Measurements from ENCODE around the gene TCF4.

DNA sequence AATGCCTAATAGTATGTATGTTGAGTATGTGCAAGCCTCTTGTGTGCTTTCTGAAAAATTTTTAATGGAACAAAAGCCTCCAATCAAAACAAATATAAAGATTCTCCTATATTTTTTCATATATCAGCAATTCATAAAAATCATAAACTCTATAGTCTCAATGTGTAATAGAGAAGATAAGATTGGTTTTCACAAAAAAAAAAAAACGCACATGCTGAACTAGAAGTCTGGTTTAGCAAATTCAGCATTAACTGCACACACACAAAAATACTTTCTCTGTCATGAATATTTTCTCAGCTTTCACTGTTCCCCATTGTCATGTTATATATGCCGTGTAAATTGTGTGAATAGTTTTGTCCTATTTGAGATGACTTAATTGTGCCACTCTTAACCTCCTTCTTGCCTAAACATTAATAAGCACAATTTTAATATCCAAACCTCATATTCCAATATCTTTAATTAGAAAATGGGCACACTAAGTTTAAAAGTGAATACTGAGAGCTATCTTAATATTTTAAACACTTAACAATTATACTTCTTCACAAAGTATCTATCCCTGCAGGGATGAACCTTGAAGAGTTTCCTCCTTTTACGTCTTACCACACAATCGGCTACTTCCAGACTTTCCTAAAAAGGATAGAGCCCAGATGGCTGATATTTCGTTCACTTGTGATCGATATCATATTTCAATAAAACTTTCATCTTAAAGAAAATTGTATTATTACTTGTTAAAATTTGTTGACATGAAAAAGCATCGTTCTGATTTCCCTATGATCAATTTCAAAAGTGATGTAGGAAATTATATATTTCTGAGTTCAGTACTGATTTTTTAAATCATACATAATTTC is 242.7 kb downstream of the TCF4 start:
- TF ChIP-seq TEAD4 (IDR thresholded peaks at IDR 0.05; ENCODE audit: borderline replicate concordance, insufficient read depth) (no peak), ELF1 (IDR thresholded peaks at IDR 0.05) (no peak), MXI1 (IDR thresholded peaks at IDR 0.05; ENCODE audit: low read depth, low read length) (no peak), MAX (IDR thresholded peaks at IDR 0.05; ENCODE audit: low read depth) (no peak), USF1 (IDR thresholded peaks at IDR 0.05; ENCODE audit: borderline replicate concordance, low read depth) (no peak), GATA2 (CRISPR knock-in tag; IDR thresholded peaks at IDR 0.05) (no peak), RFX5 (IDR thresholded peaks at IDR 0.05; ENCODE audit: low read length) (no peak), FOXM1 (IDR thresholded peaks at IDR 0.05; ENCODE audit: low read depth) (no peak), ZBTB33 (IDR thresholded peaks at IDR 0.05; ENCODE audit: borderline replicate concordance, low read depth) (no peak), RAD21 (IDR thresholded peaks at IDR 0.05; ENCODE audit: low read length) (no peak), USF2 (IDR thresholded peaks at IDR 0.05; ENCODE audit: borderline replicate concordance, low read depth, low read length) (no peak)
- TF ChIP-seq, protein P1, sequence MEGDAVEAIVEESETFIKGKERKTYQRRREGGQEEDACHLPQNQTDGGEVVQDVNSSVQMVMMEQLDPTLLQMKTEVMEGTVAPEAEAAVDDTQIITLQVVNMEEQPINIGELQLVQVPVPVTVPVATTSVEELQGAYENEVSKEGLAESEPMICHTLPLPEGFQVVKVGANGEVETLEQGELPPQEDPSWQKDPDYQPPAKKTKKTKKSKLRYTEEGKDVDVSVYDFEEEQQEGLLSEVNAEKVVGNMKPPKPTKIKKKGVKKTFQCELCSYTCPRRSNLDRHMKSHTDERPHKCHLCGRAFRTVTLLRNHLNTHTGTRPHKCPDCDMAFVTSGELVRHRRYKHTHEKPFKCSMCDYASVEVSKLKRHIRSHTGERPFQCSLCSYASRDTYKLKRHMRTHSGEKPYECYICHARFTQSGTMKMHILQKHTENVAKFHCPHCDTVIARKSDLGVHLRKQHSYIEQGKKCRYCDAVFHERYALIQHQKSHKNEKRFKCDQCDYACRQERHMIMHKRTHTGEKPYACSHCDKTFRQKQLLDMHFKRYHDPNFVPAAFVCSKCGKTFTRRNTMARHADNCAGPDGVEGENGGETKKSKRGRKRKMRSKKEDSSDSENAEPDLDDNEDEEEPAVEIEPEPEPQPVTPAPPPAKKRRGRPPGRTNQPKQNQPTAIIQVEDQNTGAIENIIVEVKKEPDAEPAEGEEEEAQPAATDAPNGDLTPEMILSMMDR (IDR thresholded peaks at IDR 0.05): no peak
- TF ChIP-seq, protein P2, sequence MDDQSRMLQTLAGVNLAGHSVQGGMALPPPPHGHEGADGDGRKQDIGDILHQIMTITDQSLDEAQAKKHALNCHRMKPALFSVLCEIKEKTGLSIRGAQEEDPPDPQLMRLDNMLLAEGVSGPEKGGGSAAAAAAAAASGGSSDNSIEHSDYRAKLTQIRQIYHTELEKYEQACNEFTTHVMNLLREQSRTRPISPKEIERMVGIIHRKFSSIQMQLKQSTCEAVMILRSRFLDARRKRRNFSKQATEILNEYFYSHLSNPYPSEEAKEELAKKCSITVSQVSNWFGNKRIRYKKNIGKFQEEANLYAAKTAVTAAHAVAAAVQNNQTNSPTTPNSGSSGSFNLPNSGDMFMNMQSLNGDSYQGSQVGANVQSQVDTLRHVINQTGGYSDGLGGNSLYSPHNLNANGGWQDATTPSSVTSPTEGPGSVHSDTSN (IDR thresholded peaks at IDR 0.05): no peak
